Trophoblast cell (in vitro differentiated cells and primary cell): Measurements from ENCODE around the gene GALNT12.

Experiments
- DNase-seq, 2 donors: peaks; one replicate each; pipeline ENCODE4 v3.0.0-alpha.2; 2016
- H2AFZ ChIP-seq: 2 replicates; pipeline ENCODE4 v1.6.1; 2013; ENCODE audit warnings: low read length, moderate library complexity, mild to moderate bottlenecking; ENCODE audit not compliant: insufficient read depth, poor library complexity
- H2AK5ac ChIP-seq: 2 replicates; pipeline ENCODE4 v1.6.1; 2013; ENCODE audit warnings: mild to moderate bottlenecking, low read length
- H2BK120ac ChIP-seq: 2 replicates; pipeline ENCODE4 v1.6.1; 2013; ENCODE audit warnings: low read length, mild to moderate bottlenecking, moderate library complexity; ENCODE audit not compliant: insufficient read depth, poor library complexity
- H2BK12ac ChIP-seq: 2 replicates; pipeline ENCODE4 v1.6.1; 2013; ENCODE audit warnings: mild to moderate bottlenecking, low read length, moderate library complexity
- H2BK5ac ChIP-seq: 2 replicates; pipeline ENCODE4 v1.6.1; 2013; ENCODE audit warnings: low read length, low read depth, moderate library complexity, mild to moderate bottlenecking; ENCODE audit not compliant: poor library complexity
- H3K14ac ChIP-seq: 2 replicates; pipeline ENCODE4 v1.6.1; 2013; ENCODE audit warnings: mild to moderate bottlenecking, low read length
- H3K18ac ChIP-seq: 2 replicates; pipeline ENCODE4 v1.6.1; 2013; ENCODE audit warnings: mild to moderate bottlenecking, low read length
- H3K23ac ChIP-seq: 2 replicates; pipeline ENCODE4 v1.6.1; 2013; ENCODE audit warnings: low read length
- H3K27ac ChIP-seq: 2 replicates; pipeline ENCODE4 v1.5.1; 2013; ENCODE audit warnings: low read depth, mild to moderate bottlenecking, inconsistent platforms, low read length, moderate library complexity
- H3K27me3 ChIP-seq: 2 replicates; pipeline ENCODE4 v1.6.1; 2013; ENCODE audit warnings: inconsistent platforms, mild to moderate bottlenecking, low read length, moderate library complexity; ENCODE audit not compliant: insufficient read depth
- H3K36me3 ChIP-seq, 2 experiments: 1 replicate in 1 of 2; 2 replicates in 1 of 2; pipeline ENCODE4 v1.6.1; 2013; ENCODE audit warnings: low read length in 2 of 2, mild to moderate bottlenecking in 2 of 2, moderate library complexity in 1 of 2; ENCODE audit not compliant: insufficient read depth in 2 of 2, control insufficient read depth in 1 of 2
- H3K4ac ChIP-seq: 2 replicates; pipeline ENCODE4 v1.6.1; 2013; ENCODE audit warnings: low read depth, mild to moderate bottlenecking, low read length, moderate library complexity
- H3K4me1 ChIP-seq, 2 experiments: 1 replicate in 1 of 2; 2 replicates in 1 of 2; pipeline ENCODE4 v1.6.1; 2013; ENCODE audit warnings: low read length in 2 of 2, mild to moderate bottlenecking in 2 of 2, moderate library complexity in 1 of 2; ENCODE audit not compliant: insufficient read depth in 2 of 2, control insufficient read depth in 1 of 2
- H3K4me2 ChIP-seq: 2 replicates; pipeline ENCODE4 v1.6.1; 2013; ENCODE audit warnings: inconsistent platforms, mild to moderate bottlenecking, low read length, moderate library complexity
- H3K4me3 ChIP-seq: 2 replicates; pipeline ENCODE4 v1.5.1; 2013; ENCODE audit warnings: mild to moderate bottlenecking, low read depth, low read length, inconsistent platforms
- H3K79me1 ChIP-seq: one replicate; pipeline ENCODE4 v1.6.1; 2013; ENCODE audit warnings: low read length
- H3K79me2 ChIP-seq: 2 replicates; pipeline ENCODE4 v1.6.1; 2013; ENCODE audit warnings: low read length, mild to moderate bottlenecking; ENCODE audit not compliant: control insufficient read depth, insufficient read depth, poor library complexity
- H3K9ac ChIP-seq: 2 replicates; pipeline ENCODE4 v1.6.1; 2013; ENCODE audit warnings: mild to moderate bottlenecking, low read length
- H3K9me3 ChIP-seq: 2 replicates; pipeline ENCODE4 v1.6.1; 2013; ENCODE audit warnings: low read depth, mild to moderate bottlenecking, control low read depth, inconsistent platforms, low read length; ENCODE audit not compliant: insufficient read depth
- H4K12ac ChIP-seq: 2 replicates; pipeline ENCODE4 v1.6.1; 2013; ENCODE audit warnings: low read depth, mild to moderate bottlenecking, low read length, moderate library complexity
- H4K8ac ChIP-seq: 2 replicates; pipeline ENCODE4 v1.6.1; 2013; ENCODE audit warnings: low read depth, mild to moderate bottlenecking, low read length, moderate library complexity
- H4K91ac ChIP-seq: one replicate; pipeline ENCODE4 v1.6.1; 2013; ENCODE audit warnings: low read depth, mild to moderate bottlenecking, low read length, moderate library complexity
- WGBS: extraction: QIAGEN DNeasy Blood & Tissue Kit; methylation state at CpG from one replicate; pipeline ENCODE4 v1.1.7; 2013; ENCODE audit warnings: missing lambda C conversion rate; ENCODE audit not compliant: insufficient read length, insufficient coverage; ENCODE audit errors: extremely low coverage; 5-methylcytosine and 5-hydroxymethylcytosine counted together

GALNT12 gene

DNA sequence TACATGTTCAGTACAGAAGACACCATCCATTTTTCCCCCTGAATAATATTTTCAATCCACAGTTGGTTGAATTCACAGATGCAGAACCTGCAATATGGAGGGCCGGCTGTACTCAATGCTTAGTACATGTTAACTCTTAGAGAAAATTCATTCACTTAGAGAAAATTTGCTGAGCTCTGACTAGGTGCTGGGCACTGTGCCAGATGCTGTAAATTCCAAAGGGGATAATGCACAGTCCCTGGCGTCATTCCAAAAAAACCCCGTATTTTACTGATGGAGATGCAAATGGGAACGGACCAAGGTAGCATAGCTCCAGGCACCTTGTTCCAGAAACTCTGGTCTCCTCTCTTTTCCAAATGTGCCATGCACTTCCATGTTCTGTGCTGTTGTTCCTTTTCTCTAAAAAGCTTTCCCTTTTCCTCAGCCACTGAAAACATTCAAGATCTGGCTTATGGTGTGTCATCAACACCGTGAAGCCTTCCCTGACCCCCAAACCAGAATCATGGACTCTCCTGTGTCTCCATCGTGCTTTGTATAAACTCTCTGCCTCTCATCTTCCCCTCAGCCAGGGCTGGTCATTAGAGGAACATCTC, 80.5 kb downstream of the GALNT12 start:
- no peak for DNase-seq
- Histone ChIP-seq H2BK120ac (no peak overlapping the region), H3K79me2 (no peaks in the 10 kb centered on the region), H3K27me3 (no peaks in the 10 kb centered on the region), H3K27ac (no peak overlapping the region), H2BK5ac (no peak overlapping the region), H4K12ac (no peak overlapping the region), H4K91ac (no peak overlapping the region), H3K4me3 (peak overlapping the region; percentile 7), H3K36me3 (no peaks in the 10 kb centered on the region), H3K14ac (no peak overlapping the region), H4K8ac (no peak overlapping the region), H2AFZ (no peak overlapping the region), H3K18ac (no peak overlapping the region), H3K79me1 (no peaks in the 10 kb centered on the region), H3K9ac (no peak overlapping the region), H2AK5ac (no peak overlapping the region), H3K9me3 (no peaks in the 10 kb centered on the region), H3K4me1 (no peaks in the 10 kb centered on the region), H3K4ac (no peak overlapping the region), H3K23ac (no peak overlapping the region), H2BK12ac (no peak overlapping the region), H3K4me2 (no peak overlapping the region)
- WGBS: no CpG with 5 or more reads among the region's 6 CpGs

DNA sequence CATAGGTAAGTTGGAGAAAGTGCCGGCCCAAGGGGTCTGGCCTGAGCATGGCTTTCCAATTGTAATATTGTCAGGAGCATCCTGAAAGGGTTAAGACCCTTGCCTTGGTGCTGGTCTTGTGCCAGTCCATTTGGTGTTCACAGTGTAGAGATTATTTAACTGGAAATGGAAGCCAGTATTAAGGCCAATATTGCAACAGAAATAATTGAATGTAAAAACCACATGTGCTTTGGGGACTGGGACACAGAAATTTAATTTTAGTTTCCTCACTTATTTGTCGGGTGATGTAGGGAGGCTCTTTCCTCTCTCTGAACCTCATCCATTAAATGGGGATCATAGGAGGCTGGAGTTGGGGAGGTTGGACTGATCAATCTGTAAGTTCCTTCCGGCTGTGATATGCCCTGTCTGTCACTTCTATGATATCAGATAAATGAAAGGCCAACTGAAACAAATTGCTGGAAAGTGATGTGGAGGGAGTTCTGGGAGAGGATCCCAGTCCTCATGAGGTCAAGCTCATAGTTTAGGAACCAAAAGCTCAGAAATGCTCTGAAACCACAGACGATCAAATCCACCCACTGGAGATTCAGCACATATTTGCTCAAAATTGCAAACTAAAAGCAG, 81.4 kb downstream of the GALNT12 start:
- DNase-seq: no peak
- Histone ChIP-seq H3K23ac (no peak overlapping the region), H2AFZ (no peak overlapping the region)

GRCh38 chr9:98890256-98890655, 82.8 kb downstream of the GALNT12 start:
- WGBS: no CpG with 5 or more reads among the region's 7 CpGs
- Histone ChIP-seq H2AK5ac (no peak overlapping the region), H3K4me2 (no peak overlapping the region), H2AFZ (no peak overlapping the region), H3K4me3 (no peak overlapping the region), H3K23ac (no peak overlapping the region), H3K27ac (no peak overlapping the region), H3K27me3 (no peaks in the 10 kb centered on the region), H3K4ac (no peak overlapping the region), H4K8ac (no peak overlapping the region), H2BK5ac (no peak overlapping the region), H2BK12ac (no peak overlapping the region), H3K4me1 (no peaks in the 10 kb centered on the region), H4K12ac (no peak overlapping the region), H3K14ac (no peak overlapping the region), H3K36me3 (no peaks in the 10 kb centered on the region), H3K79me1 (no peaks in the 10 kb centered on the region), H4K91ac (no peak overlapping the region), H2BK120ac (no peak overlapping the region), H3K9ac (no peak overlapping the region), H3K79me2 (no peaks in the 10 kb centered on the region), H3K18ac (no peak overlapping the region), H3K9me3 (no peaks in the 10 kb centered on the region)
- no peak for DNase-seq

More for the DNA sequence above, 81.4 kb downstream of the GALNT12 start:
- H2BK5ac ChIP-seq: no peak overlapping the region
- no peaks in the 10 kb centered on the region for H3K4me1 ChIP-seq
- H2BK120ac ChIP-seq: no peak overlapping the region
- no peaks in the 10 kb centered on the region for H3K79me1 ChIP-seq
- no peaks in the 10 kb centered on the region for H3K79me2 ChIP-seq
- H3K4ac ChIP-seq: no peak overlapping the region
- no peak overlapping the region for H3K4me2 ChIP-seq
- no peak overlapping the region for H2BK12ac ChIP-seq
- no peaks in the 10 kb centered on the region for H3K27me3 ChIP-seq
- no peak overlapping the region for H4K8ac ChIP-seq
- no peak overlapping the region for H3K4me3 ChIP-seq
- H3K27ac ChIP-seq: no peak overlapping the region
- H4K91ac ChIP-seq: no peak overlapping the region
- H2AK5ac ChIP-seq: no peak overlapping the region
- no peak overlapping the region for H3K9ac ChIP-seq
- WGBS: no CpG with 5 or more reads among the region's 4 CpGs
- H3K9me3 ChIP-seq: no peaks in the 10 kb centered on the region
- no peak overlapping the region for H4K12ac ChIP-seq
- no peak overlapping the region for H3K14ac ChIP-seq
- no peak overlapping the region for H3K18ac ChIP-seq
- H3K36me3 ChIP-seq: no peaks in the 10 kb centered on the region

GRCh38 chr9:98892288-98892687, 84.8 kb downstream of the GALNT12 start:
- Histone ChIP-seq H3K79me2 (no peaks in the 10 kb centered on the region), H3K4ac (no peak overlapping the region), H3K36me3 (no peaks in the 10 kb centered on the region), H3K4me2 (no peak overlapping the region), H2BK12ac (no peak overlapping the region), H3K9me3 (no peaks in the 10 kb centered on the region), H2AFZ (no peak overlapping the region), H3K27me3 (no peaks in the 10 kb centered on the region), H3K18ac (no peak overlapping the region), H3K27ac (no peak overlapping the region), H2AK5ac (no peak overlapping the region), H3K14ac (no peak overlapping the region), H2BK120ac (no peak overlapping the region), H3K4me3 (no peak overlapping the region), H3K79me1 (no peaks in the 10 kb centered on the region), H3K9ac (no peak overlapping the region), H4K12ac (no peak overlapping the region), H3K4me1 (no peaks in the 10 kb centered on the region), H4K91ac (no peak overlapping the region), H2BK5ac (no peak overlapping the region), H4K8ac (no peak overlapping the region), H3K23ac (no peak overlapping the region)
- WGBS: no CpG with 5 or more reads among the region's 1 CpG
- DNase-seq: no peak
